ENCODE measurements around the gene ZMYND10.

ZMYND10 gene

DNA sequence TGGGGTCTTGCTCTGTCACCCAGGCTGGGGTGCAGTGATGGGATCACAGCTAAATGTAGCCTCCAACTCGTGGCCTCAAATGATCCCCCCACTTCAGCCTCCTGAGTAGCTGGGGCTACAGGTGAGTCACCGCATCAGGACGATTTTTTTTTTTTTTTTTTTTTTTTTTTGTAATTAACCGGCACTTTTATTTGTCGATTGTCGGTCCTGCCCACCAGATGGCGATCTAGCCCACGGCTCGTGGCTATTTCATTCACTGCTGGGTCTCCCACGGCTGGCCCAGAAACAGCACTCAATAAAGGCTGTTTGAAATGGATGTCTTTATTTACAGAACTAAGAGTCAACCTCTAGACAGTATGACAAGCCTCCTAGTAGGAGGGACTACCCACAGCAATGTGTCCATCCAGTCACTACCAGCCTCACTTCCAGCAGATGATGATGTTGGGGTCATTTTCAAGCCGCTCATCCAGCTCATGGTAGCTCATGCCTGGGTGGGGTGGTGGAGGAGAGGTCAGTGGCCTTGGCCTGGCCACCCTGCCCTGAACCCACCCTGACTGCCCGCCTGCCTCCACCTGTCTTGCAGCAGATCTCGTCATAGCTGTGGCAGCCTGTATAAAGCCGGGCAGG lies 1.8 kb upstream of the ZMYND10 start:
- peak in 1 of 2 donors; percentile 50 for DNase-seq (ENCODE audit: low read depth in 2 of 2)

DNA sequence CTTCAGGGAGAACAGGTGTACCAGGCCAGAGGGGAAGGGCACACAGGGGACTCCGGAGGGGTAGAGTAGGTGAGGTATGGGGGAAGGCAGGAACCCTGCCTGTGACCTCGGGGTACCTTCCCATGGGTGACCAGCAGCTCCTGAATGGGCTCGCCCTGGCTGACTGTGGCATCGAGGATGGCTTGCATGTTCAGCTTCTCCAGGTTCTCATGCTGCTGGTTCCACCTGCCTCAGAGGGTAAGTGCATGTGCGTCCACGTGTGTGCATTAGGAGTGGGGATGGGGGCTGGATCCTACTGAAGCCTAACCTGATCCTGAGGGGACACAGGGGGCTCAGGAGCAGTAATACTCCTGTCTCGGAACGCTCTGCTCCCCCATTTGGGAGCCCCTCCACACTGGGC lies 524 bp downstream of the ZMYND10 start:
- no peak for DNase-seq (ENCODE audit: low read depth in 2 of 2)

DNA sequence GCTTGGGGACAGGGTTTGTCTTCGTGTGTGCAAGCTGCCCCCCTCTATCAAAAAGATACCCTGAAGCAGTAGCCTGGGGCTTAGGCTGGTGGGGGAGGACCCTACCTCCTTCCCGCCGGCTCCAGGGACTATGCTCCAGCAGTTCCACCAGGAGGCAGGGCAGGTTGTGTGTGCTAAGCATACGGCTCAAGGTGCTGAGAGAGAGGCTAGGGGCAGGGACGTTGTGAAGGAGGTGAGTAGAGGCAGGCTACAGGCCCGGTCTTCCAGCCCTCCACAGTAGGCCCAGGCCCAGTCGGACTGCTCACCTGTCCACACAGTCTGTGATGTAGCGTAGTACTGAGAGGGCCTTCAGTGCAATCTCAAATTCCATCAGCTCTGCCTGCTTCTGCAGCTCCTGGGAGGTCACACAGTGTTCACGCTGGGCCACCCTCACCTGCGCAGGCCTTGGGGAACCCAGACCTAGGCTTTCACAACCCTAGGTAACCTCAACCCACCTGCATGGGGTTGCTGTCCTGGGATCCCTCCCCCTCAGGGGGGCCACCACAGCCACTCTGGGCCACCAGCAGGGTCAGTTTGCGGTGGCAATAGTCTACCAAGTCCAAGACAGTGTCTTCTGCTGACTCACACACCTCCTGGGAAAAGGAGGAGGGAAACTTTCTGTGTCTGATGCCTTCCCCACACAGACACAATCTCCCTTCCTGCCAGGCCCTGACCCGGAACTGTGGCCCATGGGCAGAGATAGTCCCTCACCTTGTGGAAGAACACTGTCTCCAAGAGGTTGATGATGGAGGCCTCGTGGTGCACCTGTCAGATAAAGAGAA lies 2.5 kb downstream of the ZMYND10 start:
- no peak for DNase-seq (ENCODE audit: low read depth in 2 of 2)

DNA sequence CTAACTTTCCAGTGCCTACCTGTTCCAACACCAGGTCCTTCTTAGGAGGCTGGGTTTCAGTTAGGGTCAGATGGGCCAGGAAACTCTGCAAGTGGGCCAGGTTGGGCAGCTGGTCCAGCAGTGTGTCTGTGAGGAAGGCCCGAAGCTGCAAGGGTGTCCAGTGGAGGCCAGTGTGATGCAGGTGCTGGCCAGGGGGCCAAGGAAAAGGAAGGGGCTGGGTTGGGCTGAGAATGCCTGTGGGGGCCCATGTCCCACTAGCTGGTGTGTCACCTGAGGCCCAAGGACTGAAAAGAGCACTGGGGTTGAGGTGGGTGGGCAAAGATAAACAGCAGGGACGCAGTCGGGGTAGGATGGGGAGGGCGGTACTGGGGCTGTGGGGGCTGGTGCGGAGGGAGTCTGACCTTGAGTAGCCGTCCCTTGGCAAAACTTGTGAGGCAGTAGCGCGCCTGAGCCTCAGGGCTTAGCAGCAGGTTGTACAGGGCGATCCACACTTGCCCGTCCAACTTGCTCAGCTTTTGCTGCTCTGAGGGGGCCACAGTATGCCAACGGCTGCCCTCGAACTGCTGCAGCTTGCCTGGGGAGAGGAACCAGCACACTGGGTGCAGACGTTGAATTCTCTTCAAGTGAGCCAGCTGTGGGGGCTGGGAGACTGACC lies 3.4 kb downstream of the ZMYND10 start:
- no peak for DNase-seq (ENCODE audit: low read depth in 2 of 2)

DNA sequence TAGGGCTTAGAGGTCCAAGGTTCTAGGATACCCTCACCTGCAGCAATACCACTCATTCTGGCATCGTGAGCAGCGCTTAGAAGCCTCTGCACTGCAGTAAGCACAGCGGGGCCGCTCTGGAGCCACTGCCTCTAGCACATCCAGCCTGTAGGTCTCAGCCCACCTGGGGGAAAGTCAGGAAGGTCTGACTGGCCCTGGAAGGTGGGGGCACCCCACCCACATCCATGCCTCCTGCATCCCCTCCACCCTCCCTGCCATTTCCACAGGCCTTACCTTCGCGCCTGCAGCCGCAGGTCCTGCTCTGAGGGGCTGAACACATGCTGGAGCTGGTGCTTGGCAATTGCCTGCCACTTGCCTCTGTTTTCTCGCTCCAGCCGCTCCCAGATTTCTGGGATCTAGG lies 4.0 kb downstream of the ZMYND10 start:
- DNase-seq (ENCODE audit: low read depth in 2 of 2): no peak

DNA sequence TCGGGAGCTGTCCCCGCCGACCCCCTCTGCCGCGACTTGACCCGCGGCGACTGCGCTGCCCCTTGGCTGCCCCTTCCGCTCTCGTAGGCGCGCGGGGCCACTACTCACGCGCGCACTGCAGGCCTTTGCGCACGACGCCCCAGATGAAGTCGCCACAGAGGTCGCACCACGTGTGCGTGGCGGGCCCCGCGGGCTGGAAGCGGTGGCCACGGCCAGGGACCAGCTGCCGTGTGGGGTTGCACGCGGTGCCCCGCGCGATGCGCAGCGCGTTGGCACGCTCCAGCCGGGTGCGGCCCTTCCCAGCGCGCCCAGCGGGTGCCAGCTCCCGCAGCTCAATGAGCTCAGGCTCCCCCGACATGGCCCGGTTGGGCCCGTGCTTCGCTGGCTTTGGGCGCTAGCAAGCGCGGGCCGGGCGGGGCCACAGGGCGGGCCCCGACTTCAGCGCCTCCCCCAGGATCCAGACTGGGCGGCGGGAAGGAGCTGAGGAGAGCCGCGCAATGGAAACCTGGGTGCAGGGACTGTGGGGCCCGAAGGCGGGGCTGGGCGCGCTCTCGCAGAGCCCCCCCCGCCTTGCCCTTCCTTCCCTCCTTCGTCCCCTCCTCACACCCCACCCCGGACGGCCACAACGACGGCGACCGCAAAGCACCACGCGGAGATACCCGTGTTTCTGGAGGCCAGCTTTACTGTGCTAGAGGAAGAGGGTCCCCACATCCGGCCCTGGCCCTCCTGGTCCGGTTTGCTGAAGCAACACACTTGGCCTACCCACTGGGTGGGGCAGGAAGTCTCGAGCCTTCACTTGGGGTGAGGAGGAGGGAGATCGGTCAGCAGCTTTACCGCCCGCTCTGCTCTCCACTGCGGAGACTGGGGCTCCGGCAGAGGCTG lies 4.8 kb downstream of the ZMYND10 start, which contains the start of gene RASSF1:
RASSF1 (minus strand) TSS at position 389 of the 882 bp plus-strand sequence; CDS start at position 358, 31 bp downstream.
- DNase-seq (ENCODE audit: low read depth in 2 of 2): no peak

DNA sequence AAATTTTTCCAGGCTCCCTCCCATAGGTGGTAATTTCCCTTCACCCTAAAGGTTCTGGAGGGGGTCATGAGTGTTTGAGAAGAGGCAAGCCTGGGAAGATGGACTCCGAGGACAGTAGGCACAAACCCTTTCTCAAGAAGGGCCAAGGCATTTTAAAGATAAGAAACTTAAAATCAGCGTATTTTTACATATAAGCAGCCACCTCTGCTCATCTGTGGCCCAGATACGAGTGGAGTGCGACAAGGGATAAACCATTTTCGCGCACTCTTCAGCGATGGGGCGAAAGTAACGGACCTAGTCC lies 5.4 kb downstream of the ZMYND10 start:
- DNase-seq (ENCODE audit: low read depth in 2 of 2): no peak

DNA sequence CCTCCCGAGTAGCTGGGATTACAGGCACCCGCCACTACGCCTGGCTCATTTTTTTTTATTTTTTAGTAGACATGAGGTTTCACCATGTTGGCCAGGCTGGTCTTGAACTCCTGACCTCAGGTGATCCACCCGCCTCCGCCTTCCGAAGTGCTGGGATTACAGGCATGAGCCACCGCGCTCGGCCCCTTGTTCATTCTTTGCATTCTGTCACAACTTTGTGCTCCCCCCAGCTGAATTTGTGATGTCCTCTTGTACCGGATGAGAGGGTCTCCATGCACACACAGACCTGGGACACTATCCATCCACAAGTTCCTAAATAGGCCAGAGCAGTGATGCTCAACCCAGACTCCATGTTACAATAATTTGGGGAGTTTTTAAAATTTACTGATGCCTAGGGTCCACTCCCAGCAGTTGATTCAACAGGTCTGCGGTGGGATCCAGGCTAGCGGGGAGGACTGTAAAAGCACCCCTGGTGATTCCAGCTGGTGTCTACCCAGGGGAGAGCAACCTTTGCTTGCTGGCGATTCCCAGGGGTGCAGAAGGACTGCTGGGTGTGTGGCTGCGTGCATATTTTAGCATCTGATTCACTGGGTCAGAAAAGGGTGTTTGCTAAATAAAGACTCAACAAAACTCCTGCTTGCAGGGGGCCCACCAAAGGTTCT lies 5.9 kb downstream of the ZMYND10 start:
- DNase-seq (ENCODE audit: low read depth in 2 of 2): no peak

DNA sequence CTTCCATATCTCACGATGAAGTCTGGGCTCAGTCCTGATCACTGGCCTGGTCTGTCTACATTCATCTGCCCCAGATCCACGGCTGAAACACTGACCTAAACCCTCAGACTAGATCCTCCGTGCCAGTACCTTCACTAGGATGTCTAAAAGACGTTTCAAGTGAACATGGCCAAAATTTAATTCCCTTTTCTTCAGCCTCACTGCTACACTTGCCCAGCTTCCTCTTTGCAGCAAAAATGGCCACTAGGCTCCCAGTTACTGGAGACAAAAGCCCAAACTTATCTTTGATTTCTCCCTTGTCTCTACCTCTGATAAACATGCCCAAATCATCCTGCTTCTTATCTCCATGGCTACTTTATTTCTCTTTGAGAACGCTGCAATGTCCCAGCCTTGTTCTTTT lies 6.6 kb downstream of the ZMYND10 start:
- DNase-seq (ENCODE audit: low read depth in 2 of 2): no peak

DNA sequence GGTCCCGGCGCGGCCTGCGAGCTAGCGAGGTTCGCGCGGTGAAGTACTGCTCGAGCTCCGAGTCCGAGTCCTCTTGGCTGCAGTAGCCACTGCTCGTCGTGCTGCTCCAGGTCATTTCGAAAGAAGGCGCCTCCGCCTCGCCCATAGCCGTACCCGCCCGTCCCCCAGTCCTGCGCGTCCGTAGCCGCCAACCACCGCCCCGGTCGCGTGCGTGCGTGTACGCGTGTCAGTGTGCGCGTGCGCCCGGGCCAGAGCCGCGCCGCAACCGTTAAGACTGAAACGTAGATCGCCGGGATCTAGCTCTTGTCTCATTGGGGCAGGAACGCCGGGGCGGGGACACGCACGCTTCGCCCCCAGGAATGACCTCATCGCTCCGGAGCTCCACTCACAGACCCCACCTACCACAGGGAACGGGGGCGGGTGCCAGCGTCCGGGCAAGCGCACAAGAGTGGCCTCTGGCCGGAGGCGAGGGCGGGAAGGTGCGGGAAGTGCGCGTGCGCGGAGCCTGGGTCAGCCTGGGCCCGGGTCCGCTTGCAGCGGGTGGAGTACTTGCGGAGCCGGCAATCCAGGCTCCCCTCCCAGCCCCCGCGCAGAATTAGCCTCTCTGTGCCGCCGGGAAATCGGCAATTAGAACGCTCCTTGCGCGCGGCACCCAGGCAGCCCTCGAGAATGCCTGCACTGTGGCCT lies 8.2 kb downstream of the ZMYND10 start:
- peak; percentile 76 to 84 for DNase-seq (ENCODE audit: low read depth in 2 of 2)

DNA sequence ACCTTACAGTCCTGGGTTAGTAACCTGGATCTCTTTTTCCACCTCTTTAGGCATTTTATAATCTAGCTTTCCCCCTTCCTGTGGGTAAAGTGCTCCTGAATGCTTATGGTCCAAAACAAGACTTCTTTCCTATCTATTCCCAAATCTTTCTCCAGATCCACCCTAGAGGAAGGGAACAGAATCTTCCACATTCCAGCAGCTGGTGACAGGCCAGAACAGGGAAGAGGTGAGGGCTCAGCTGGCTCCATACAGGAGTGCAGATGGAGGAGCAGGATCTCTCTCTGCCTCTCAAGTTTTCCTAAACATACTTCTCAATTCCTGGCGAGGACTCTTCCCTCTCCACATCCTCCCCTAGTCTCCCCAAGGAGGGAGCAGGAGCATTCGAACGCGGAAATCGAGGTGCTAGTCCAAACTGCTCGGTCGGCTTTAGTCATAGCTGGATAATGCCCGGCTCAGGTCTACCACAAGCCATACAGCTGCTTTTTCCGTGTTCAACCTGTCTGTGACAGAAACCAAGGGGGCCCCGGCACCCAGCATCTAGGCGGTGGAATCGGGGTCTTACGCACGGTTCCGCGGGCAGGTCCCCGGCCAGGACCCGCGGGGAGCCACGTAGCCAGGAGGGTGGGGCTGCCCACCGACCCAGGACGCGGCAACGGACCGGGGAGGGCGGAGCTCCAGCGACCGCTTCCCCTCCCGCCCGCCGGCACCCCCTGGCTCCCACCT lies 8.9 kb downstream of the ZMYND10 start:
- no peak for DNase-seq (ENCODE audit: low read depth in 2 of 2)

DNA sequence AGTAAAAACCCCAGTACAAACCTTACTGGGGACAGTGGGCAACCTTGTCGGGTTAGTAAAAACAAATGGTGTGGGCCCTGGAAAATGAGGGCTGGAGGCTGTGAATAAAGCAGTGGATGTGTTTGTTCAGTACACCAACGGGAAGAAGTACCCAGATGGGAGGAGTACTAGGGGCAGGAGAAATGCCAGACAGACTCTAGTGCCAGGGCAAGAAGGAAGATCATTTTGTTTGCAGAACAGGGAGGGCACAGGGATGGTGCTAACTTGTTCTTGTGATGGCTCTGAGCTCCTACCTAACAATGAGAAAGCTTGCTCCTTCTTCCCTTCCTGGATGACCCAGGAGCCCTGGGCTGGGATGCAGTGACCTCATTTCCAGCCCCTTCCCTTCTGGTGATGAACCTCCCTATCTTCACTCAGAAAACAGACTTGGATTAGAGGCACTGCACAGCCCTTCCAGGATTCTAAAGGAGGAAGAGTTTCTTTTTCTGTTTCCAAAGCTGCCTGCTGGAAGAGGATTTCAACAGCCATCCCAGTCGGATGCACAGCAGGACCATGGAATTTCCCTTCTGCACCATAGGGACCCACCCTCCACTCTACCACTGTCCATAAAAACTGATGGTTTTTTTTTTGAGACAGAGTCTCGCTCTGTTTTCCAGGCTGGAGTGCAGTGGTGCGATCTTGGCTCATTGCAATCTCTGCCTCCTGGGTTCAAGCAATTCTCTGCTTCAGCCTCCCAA lies 11.0 kb downstream of the ZMYND10 start:
- no peak for DNase-seq (ENCODE audit: low read depth in 2 of 2)

DNA sequence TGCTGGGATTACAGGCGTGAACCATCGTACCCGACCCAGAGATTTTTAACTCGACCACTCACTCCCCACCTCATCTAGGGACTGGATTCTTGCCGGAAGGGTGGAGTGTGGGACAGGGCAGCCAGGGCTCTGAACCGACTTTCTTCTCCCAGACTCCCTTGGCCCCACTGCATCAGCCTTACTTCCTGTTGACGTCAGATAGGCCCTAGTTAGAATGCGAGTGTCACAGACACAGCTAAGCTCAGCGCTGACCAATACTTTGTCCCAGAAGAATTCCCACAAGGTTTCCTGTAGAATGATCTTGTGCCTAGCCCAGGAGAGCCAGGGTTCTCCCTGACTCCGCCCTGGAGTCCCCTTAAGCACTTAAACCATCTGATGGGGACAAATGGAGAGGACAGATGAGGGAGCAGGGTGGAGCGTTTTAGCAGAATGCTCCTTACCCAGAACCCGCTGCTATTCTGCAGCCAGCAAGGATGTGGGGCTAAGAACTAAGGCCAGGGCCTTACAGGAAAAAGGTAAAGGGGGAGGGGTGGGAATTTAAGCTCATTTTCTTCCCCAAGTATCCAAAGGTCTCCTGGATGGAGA lies 11.7 kb downstream of the ZMYND10 start:
- DNase-seq (ENCODE audit: low read depth in 2 of 2): no peak

DNA sequence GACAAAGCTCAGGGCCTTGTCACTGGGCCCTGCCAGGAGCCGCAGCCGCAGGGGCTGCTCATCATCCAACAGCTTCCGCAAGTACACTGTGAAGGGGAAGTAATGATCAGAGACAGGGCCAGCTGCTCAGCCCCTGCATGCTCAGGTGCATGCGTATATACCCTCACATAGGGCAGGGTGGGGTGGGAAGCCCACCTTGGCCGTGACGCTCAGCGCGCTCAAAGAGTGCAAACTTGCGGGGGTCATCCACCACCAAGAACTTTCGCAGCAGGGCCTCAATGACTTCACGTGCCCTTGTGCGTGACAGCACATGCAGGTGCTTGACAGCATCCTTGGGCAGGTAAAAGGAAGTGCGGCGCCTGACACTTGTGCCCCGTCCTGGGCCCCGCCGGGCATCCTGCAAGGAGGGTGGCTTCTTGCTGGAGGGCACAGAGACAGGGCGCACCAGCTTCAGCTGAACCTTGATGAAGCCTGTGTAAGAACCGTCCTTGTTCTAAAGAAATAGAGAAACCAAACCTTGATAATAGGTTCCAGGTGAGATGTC lies 14.1 kb downstream of the ZMYND10 start:
- no peak for DNase-seq (ENCODE audit: low read depth in 2 of 2)

DNA sequence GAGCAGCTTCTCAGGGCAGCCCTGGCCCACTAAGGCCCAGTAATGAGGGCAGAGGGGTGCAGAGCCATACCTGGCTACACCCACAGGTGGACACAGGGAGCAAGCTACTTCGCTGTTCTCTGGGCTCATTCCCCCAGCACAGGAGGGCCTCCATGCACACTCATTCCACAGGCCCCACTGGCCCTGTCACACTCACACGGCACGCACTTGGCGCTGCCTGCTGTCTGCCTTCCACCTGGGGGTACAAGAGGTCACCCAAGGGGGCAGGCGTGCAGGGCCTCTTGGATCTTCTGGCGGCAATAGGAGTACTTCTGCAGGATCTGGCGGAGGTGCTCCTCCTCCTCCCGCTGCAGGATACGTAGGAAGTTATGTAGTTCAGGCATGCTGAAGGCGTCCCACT lies 15.2 kb downstream of the ZMYND10 start:
- no peak for DNase-seq (ENCODE audit: low read depth in 2 of 2)

DNA sequence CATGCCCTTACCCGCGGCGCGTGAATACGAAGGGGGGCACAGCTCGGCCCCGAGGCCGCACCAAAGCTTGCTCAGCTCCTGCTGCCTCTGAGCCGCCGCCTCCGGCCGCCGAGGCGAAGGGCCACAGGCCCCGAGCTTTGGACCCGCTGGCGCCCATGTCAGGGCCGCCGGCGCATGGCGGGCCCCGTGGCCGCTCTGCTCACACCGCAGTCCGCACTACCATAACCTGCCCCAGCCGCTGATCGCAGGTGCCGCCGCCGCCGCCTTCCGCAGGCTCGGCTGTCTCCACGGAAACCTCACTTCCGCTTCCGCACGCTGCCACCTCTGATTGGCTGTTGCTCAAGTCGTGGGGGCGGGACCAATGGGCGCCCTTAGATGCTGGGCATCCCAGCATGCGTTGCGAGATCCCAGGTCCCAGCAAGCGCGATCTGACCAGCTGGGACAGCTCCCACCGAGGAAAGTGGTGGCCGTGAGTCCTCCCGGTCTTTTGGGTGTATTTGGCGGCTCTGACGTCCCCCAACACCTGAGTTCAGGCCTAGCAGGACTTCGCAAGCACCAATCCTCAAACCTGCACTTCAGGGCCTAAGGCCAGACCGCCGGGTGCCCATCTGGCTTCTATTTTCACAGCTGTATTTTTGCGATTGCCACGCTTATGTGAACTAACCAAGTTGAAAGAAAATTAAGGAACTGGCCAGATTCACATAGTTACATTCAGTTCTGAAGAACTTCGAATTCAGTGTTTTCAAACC lies 17.4 kb downstream of the ZMYND10 start, which contains the start of gene TUSC2:
TUSC2 (minus strand) TSS at position 281 of the 749 bp plus-strand sequence; CDS start at position 157, 124 bp downstream.
- DNase-seq (ENCODE audit: low read depth in 2 of 2): peak; percentile 82 to 83

DNA sequence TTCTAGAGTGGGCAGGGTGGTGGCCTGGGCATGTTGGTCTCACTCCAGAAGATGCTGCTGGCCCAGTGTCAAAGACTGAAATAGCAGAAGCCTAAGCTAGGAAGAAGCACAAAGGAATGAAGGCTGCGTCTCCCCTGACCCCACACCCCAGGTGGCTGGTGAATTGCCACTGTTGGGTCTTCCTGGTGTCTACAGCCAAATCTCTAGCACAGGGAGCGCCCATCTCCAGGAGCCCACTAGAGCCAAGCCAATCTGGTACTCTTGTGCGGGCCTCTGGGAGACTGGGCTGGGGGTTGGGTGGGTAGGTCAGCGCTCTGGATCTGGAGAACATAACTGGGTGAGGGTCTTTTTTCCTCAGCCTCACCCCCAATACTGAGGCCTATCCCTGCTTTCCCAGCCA lies 18.4 kb downstream of the ZMYND10 start:
- no peak for DNase-seq (ENCODE audit: low read depth in 2 of 2)

DNA sequence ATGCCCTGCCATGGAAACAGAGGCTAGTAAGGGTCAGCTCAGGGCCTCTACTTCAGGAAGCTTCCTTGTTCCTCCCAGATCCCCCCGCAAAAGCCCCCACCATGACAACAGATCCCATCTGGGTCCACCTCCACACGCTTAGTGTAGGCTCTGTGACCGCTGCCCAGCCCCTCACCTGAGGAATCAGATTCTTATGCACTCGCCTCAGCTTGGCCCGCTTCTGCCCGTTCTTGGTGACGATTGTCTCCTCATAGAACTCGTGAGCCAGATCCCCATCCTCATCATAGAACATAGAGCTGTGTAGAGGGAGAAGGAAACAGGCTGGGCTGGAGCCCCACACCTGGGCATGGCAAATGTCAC lies 19.4 kb downstream of the ZMYND10 start:
- DNase-seq (ENCODE audit: low read depth in 2 of 2): no peak

All from stimulated activated CD4-positive, alpha-beta T cell treated with anti-CD3 and anti-CD28 coated beads, Interleukin-1b, Interleukin-23, amount 100 ng/mL, for 1 hour (primary cell).